EL (cell line): Measurements from ENCODE around the gene MATR3.
"Not testable (repeated sequence)": the region's sequence is repeated elsewhere in the genome, so short reads cannot be mapped to it uniquely, and the experiment has no call there.

Experiments
- DNase-seq: peaks from one replicate; pipeline ENCODE4 v3.0.0-alpha.2; 2016

Gene MATR3

GRCh38 chr5:139301808-139302499 is 8.4 kb downstream of the MATR3 start:
- no peak for DNase-seq

- no peak for DNase-seq
These were observed 11.1 kb downstream of the MATR3 start for GRCh38 chr5:139304391-139305324.

- no peak for DNase-seq
These were observed 12.7 kb downstream of the MATR3 start for GRCh38 chr5:139306197-139306596.

GRCh38 chr5:139306628-139307379 is 13.3 kb downstream of the MATR3 start:
- DNase-seq: no peak

GRCh38 chr5:139308797-139309196 is 15.3 kb downstream of the MATR3 start:
- DNase-seq: no peak

- peak; percentile 16 for DNase-seq
These were observed 17.2 kb downstream of the MATR3 start for GRCh38 chr5:139310715-139311186.

- no peak for DNase-seq
These were observed 18.5 kb downstream of the MATR3 start for GRCh38 chr5:139312075-139312474.

- no peak for DNase-seq
These were observed 20.7 kb downstream of the MATR3 start for GRCh38 chr5:139314276-139314675.

- no peak for DNase-seq
These were observed 21.6 kb downstream of the MATR3 start for GRCh38 chr5:139315056-139315615.

- DNase-seq: no peak
These were observed 42.3 kb downstream of the MATR3 start for GRCh38 chr5:139335811-139336210.

GRCh38 chr5:139340051-139340450 is 46.5 kb downstream of the MATR3 start:
- no peak for DNase-seq

GRCh38 chr5:139341187-139341688 is 47.7 kb downstream of the MATR3 start:
- DNase-seq: no peak

GRCh38 chr5:139341689-139342422 is 48.3 kb downstream of the MATR3 start, which contains the start of gene PAIP2:
PAIP2 (plus strand) TSS chr5:139341854; CDS start chr5:139363785, 21,931 bp downstream.
- peak; percentile 99 for DNase-seq

GRCh38 chr5:139342423-139342723 is 48.8 kb downstream of the MATR3 start:
- DNase-seq: no peak

- no peak for DNase-seq
These were observed 49.9 kb downstream of the MATR3 start for GRCh38 chr5:139343476-139343875.

GRCh38 chr5:139344177-139344576 is 50.6 kb downstream of the MATR3 start:
- no peak for DNase-seq

- DNase-seq: not testable (repeated sequence)
These were observed 51.9 kb downstream of the MATR3 start for GRCh38 chr5:139345442-139345841.

- DNase-seq: not testable (repeated sequence)
These were observed 54.3 kb downstream of the MATR3 start for GRCh38 chr5:139347863-139348262.

- DNase-seq: no peak
These were observed 60.6 kb downstream of the MATR3 start for GRCh38 chr5:139354186-139354585.

- not testable (repeated sequence) for DNase-seq
These were observed 62.4 kb downstream of the MATR3 start for GRCh38 chr5:139355900-139356299.

- DNase-seq: no peak
These were observed 64.5 kb downstream of the MATR3 start for GRCh38 chr5:139358064-139358463.

- no peak for DNase-seq
These were observed 66.8 kb downstream of the MATR3 start for GRCh38 chr5:139360384-139360783.
